ENCODE data around the gene KCNIP1.

GRCh38 chr5:170720984-170721383 lies 217.2 kb downstream of the KCNIP1 start:
- TF ChIP-seq, protein P1, sequence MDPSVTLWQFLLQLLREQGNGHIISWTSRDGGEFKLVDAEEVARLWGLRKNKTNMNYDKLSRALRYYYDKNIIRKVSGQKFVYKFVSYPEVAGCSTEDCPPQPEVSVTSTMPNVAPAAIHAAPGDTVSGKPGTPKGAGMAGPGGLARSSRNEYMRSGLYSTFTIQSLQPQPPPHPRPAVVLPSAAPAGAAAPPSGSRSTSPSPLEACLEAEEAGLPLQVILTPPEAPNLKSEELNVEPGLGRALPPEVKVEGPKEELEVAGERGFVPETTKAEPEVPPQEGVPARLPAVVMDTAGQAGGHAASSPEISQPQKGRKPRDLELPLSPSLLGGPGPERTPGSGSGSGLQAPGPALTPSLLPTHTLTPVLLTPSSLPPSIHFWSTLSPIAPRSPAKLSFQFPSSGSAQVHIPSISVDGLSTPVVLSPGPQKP (IDR thresholded peaks at IDR 0.05; ENCODE audit: low read depth, low read length): no peak
- TF ChIP-seq SREBF2 (IDR thresholded peaks at IDR 0.05) (no peak), USF2 (IDR thresholded peaks at IDR 0.05) (no peak), EP300 (IDR thresholded peaks at IDR 0.05) (no peak), PHF8 (IDR thresholded peaks at IDR 0.05; ENCODE audit: borderline replicate concordance, low read depth) (no peak), POLR2A (IDR thresholded peaks at IDR 0.05; ENCODE audit: low read length) (no peak), RARB (CRISPR knock-in tag; IDR thresholded peaks at IDR 0.05) (no peak), RFX5 (IDR thresholded peaks at IDR 0.05) (no peak)
- TF ChIP-seq, protein P2, sequence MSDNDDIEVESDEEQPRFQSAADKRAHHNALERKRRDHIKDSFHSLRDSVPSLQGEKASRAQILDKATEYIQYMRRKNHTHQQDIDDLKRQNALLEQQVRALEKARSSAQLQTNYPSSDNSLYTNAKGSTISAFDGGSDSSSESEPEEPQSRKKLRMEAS (IDR thresholded peaks at IDR 0.05): no peak
- TF ChIP-seq, protein P3, sequence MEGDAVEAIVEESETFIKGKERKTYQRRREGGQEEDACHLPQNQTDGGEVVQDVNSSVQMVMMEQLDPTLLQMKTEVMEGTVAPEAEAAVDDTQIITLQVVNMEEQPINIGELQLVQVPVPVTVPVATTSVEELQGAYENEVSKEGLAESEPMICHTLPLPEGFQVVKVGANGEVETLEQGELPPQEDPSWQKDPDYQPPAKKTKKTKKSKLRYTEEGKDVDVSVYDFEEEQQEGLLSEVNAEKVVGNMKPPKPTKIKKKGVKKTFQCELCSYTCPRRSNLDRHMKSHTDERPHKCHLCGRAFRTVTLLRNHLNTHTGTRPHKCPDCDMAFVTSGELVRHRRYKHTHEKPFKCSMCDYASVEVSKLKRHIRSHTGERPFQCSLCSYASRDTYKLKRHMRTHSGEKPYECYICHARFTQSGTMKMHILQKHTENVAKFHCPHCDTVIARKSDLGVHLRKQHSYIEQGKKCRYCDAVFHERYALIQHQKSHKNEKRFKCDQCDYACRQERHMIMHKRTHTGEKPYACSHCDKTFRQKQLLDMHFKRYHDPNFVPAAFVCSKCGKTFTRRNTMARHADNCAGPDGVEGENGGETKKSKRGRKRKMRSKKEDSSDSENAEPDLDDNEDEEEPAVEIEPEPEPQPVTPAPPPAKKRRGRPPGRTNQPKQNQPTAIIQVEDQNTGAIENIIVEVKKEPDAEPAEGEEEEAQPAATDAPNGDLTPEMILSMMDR (IDR thresholded peaks at IDR 0.05): no peak
